Liver (tissue), 9 donors: ENCODE measurements around the gene MBD6. TPM values are rescaled to one million over a fixed set of nuclear protein-coding genes. Genes with fewer than 3 reads are reported as not detected.

Source experiments
- DNase-seq: peaks from one replicate; pipeline ENCODE4 v3.0.0-alpha.2; 2017; ENCODE audit warnings: low spot score
- H3K27ac ChIP-seq, 2 donors: one replicate each; pipeline ENCODE4 v1.7.0; 2013; ENCODE audit warnings: inconsistent platforms in 2 of 2, low read length in 2 of 2, control low read depth in 1 of 2, low read depth in 1 of 2, mild to moderate bottlenecking in 1 of 2
- H3K27me3 ChIP-seq, 4 donors: one replicate each; pipeline versions ENCODE4 v1.6.1 to v1.7.0; 2013; ENCODE audit warnings: low read length in 3 of 4, inconsistent platforms in 1 of 4, mild to moderate bottlenecking in 1 of 4, moderate library complexity in 1 of 4; ENCODE audit not compliant: control insufficient read depth in 4 of 4, insufficient read depth in 4 of 4
- H3K36me3 ChIP-seq, 4 donors: one replicate each; pipeline versions ENCODE4 v1.6.1 to v1.7.0; 2013; ENCODE audit warnings: low read length in 3 of 4, mild to moderate bottlenecking in 3 of 4, low read depth in 1 of 4, moderate library complexity in 1 of 4; ENCODE audit not compliant: control insufficient read depth in 4 of 4, insufficient read depth in 3 of 4
- H3K4me1 ChIP-seq, 4 donors: one replicate each; pipeline versions ENCODE4 v1.6.1 to v1.7.0; 2013; ENCODE audit warnings: low read length in 3 of 4, mild to moderate bottlenecking in 3 of 4, moderate library complexity in 1 of 4; ENCODE audit not compliant: control insufficient read depth in 4 of 4, insufficient read depth in 4 of 4
- H3K4me3 ChIP-seq, 3 donors: one replicate each; pipeline versions ENCODE4 v1.6.1 to v1.7.0; 2013; ENCODE audit warnings: low read length in 3 of 3, control low read depth in 1 of 3, low read depth in 1 of 3, mild to moderate bottlenecking in 1 of 3
- H3K9ac ChIP-seq, 2 donors: one replicate each; pipeline ENCODE4 v1.7.0; 2013; ENCODE audit warnings: low read length in 2 of 2, mild to moderate bottlenecking in 2 of 2, moderate library complexity in 2 of 2, control low read depth in 1 of 2, low read depth in 1 of 2
- H3K9me3 ChIP-seq, 4 donors: one replicate each; pipeline versions ENCODE4 v1.6.1 to v1.7.0; 2013; ENCODE audit warnings: low read length in 3 of 4; ENCODE audit not compliant: control insufficient read depth in 4 of 4
- CTCF ChIP-seq: fragments of 150-350 bp; IDR thresholded peaks from 2 replicates; pipeline ENCODE4 v1.5.1; 2017; ENCODE audit warnings: improper control_type of control experiment, low read depth, low read length; ENCODE audit not compliant: missing input control
- EGR1 ChIP-seq, 2 donors: IDR thresholded peaks; 2 replicates each; pipeline ENCODE4 v1.6.1; 2016 to 2018; ENCODE audit warnings: antibody characterized with exemption in 2 of 2, low read depth in 2 of 2
- FOXA1 ChIP-seq: IDR thresholded peaks from 2 replicates; pipeline ENCODE4 v1.6.1; 2016; ENCODE audit warnings: antibody characterized with exemption
- FOXA2 ChIP-seq: IDR thresholded peaks from 2 replicates; pipeline ENCODE4 v1.6.1; 2016; ENCODE audit warnings: antibody characterized with exemption
- GABPA ChIP-seq, 2 donors: IDR thresholded peaks in 1 of 2; conservative IDR thresholded peaks in 1 of 2; 2 replicates each; pipeline ENCODE4 v1.6.1; 2016; ENCODE audit warnings: antibody characterized with exemption in 2 of 2, mild to moderate bottlenecking in 1 of 2, moderate library complexity in 1 of 2
- HNF4A ChIP-seq, 2 donors: conservative IDR thresholded peaks; 2 replicates each; pipeline ENCODE4 v1.6.1; 2016; ENCODE audit warnings: antibody characterized with exemption in 2 of 2, mild to moderate bottlenecking in 2 of 2
- HNF4G ChIP-seq: IDR thresholded peaks from 2 replicates; pipeline ENCODE4 v1.6.1; 2016; ENCODE audit warnings: antibody characterized with exemption
- JUND ChIP-seq, 2 donors: IDR thresholded peaks; 2 replicates each; pipeline ENCODE4 v1.6.1; 2016; ENCODE audit warnings: antibody characterized with exemption in 2 of 2
- MAX ChIP-seq: IDR thresholded peaks from 2 replicates; pipeline ENCODE4 v1.6.1; 2016; ENCODE audit warnings: antibody characterized with exemption
- NR2F2 ChIP-seq: IDR thresholded peaks from 2 replicates; pipeline ENCODE4 v1.6.1; 2016; ENCODE audit warnings: antibody characterized with exemption
- RAD21 ChIP-seq, 2 donors: IDR thresholded peaks; 2 replicates each; pipeline ENCODE4 v1.6.1; 2016; ENCODE audit warnings: antibody characterized with exemption in 2 of 2, mild to moderate bottlenecking in 2 of 2
- REST ChIP-seq: IDR thresholded peaks from 2 replicates; pipeline ENCODE4 v1.6.1; 2016; ENCODE audit warnings: antibody characterized with exemption, mild to moderate bottlenecking
- RXRA ChIP-seq, 2 donors: IDR thresholded peaks; 2 replicates each; pipeline ENCODE4 v1.6.1; 2017 to 2018; ENCODE audit warnings: antibody characterized with exemption in 2 of 2, mild to moderate bottlenecking in 1 of 2
- SP1 ChIP-seq: IDR thresholded peaks from 2 replicates; pipeline ENCODE4 v1.6.1; 2018; ENCODE audit warnings: antibody characterized with exemption, mild to moderate bottlenecking
- TAF1 ChIP-seq: conservative IDR thresholded peaks from 2 replicates; pipeline ENCODE4 v1.6.1; 2016; ENCODE audit warnings: antibody characterized with exemption, mild to moderate bottlenecking
- YY1 ChIP-seq: IDR thresholded peaks from 2 replicates; pipeline ENCODE4 v1.6.1; 2016; ENCODE audit warnings: antibody characterized with exemption, mild to moderate bottlenecking
- ZBTB33 ChIP-seq: IDR thresholded peaks from 2 replicates; pipeline ENCODE4 v1.6.1; 2016; ENCODE audit warnings: antibody characterized with exemption
- WGBS: extraction: QIAGEN DNeasy Blood & Tissue Kit; methylation state at CpG from one replicate; pipeline ENCODE4 v1.1.7; 2013; 5-methylcytosine and 5-hydroxymethylcytosine counted together
- polyA plus RNA-seq, 2 donors: library from polyadenylated mRNA; stranded (reverse) in 1 of 2; unstranded in 1 of 2; fragments of 200-250 nt in 1 of 2; fragments of >200 nt in 1 of 2; fragmentation: Nextera tagmentation in 1 of 2; extraction: Ambion mirVana in 1 of 2; gene quantifications; one replicate each; pipeline versions ENCODE4 v1.2.1 to v1.2.3, GENCODE V29; 2013 to 2015
- total RNA-seq, 2 donors: library from RNA; depleted of rRNA; stranded (reverse); fragments of >200 nt; gene quantifications; one replicate each; pipeline ENCODE4 v1.2.3, GENCODE V29; 2014
- TF ChIP-seq, protein P1 (sequence below): IDR thresholded peaks from 2 replicates; pipeline ENCODE4 v1.6.1; 2016; ENCODE audit warnings: antibody characterized with exemption
- donor health status: healthy.
- donor health status: healthy.
- donor health status: healthy.
- donor health status: healthy.
- donor health status: healthy.

The MBD6 gene
- total and polyA plus RNA-seq, 4 donors = 9.9 to 20.2 (median 14.9) TPM

DNA sequence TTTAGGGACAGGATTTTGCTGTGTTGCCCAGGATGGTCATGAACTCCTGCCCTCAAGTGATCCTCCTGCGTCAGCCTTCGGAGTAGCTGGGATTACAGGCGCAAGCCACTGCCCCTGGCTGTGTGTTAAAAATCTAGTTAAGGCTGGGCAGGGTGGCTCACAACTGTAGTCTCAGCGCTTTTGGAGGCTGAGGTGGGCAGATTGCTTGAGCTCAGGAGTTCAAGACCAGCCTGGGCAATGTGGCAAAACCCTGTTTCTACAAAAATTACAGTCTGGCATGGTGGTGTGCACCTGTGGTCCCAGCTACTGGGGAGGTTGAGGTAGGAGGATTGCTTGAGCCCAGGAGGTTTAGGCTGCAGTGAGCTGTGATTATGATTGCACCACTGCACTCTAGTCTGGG is 11.5 kb upstream of the MBD6 start (continued):
- TF ChIP-seq REST (no peak), MAX (no peak), JUND (IDR thresholded peaks at IDR 0.05) (no peak), RAD21 (IDR thresholded peaks at IDR 0.05) (no peak)

DNA sequence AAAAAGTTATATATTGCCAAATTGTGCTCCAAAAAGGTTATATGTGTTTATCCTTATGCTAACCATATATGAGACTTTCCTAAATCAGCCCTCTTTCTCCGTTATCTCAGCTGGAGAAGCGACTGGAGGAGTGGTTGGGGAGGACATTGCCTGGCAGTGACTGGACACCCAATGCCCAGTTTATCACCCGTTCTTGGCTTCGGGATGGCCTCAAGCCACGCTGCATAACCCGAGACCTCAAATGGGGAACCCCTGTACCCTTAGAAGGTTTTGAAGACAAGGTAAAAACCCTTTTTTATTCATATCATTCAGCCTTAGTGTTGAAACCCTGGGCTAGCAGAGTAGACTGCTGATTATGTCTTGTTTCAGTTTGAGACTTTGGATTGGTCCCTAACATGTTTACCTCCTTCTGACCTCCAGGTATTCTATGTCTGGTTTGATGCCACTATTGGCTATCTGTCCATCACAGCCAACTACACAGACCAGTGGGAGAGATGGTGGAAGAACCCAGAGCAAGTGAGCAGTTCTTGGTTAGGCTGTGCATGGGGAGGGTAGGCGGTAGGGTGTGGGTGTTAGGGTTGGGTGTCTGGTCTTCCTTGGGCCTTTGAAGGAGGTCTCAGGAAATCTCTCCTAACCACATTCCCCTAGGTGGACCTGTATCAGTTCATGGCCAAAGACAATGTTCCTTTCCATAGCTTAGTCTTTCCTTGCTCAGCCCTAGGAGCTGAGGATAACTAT is 10.9 kb upstream of the MBD6 start:
- 96% methylated on average over 7 of the region's 7 CpGs for WGBS
- H3K9ac ChIP-seq = no peak overlapping the region
- peaks cover 6 to 52% (median 41%) of the 10 kb centered on the region in 4 donors for H3K36me3 ChIP-seq
- H3K4me3 ChIP-seq = no peak overlapping the region
- H3K27me3 ChIP-seq = no peaks in the 10 kb centered on the region
- no peaks in the 10 kb centered on the region for H3K9me3 ChIP-seq
- H3K4me1 ChIP-seq = no peaks in the 10 kb centered on the region
- no peak overlapping the region for H3K27ac ChIP-seq
- DNase-seq = no peak
- TF ChIP-seq HNF4A (conservative IDR thresholded peaks at IDR 0.05) (no peak), TAF1 (no peak), CTCF (no peak), EGR1 (IDR thresholded peaks at IDR 0.05; ENCODE audit: low read depth in 2 of 2) (no peak)

DNA sequence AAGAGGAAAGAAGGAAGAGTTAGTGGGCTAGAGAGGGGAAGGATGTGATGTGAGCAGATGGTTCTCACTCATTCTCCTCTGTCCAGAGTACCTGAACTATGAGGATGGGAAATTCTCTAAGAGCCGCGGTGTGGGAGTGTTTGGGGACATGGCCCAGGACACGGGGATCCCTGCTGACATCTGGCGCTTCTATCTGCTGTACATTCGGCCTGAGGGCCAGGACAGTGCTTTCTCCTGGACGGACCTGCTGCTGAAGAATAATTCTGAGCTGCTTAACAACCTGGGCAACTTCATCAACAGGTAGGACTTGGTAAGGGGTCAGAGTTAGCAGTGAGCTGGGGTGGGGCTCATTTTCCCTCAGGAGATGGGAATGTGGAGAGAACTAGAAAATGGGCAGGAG is 10.0 kb upstream of the MBD6 start:
- DNase-seq = no peak
- no peak overlapping the region for H3K27ac ChIP-seq
- no peak overlapping the region for H3K4me3 ChIP-seq
- no peaks in the 10 kb centered on the region for H3K9me3 ChIP-seq
- peaks cover 0 to 4% (median 0%) of the 10 kb centered on the region in 4 donors for H3K4me1 ChIP-seq
- no peaks in the 10 kb centered on the region for H3K27me3 ChIP-seq
- H3K36me3 ChIP-seq = peaks cover 7 to 60% (median 49%) of the 10 kb centered on the region in 4 donors
- H3K9ac ChIP-seq = no peak overlapping the region
- WGBS = 92% methylated on average over 6 of the region's 6 CpGs
- TF ChIP-seq MAX (no peak), FOXA2 (no peak), ZBTB33 (no peak), JUND (IDR thresholded peaks at IDR 0.05) (no peak), NR2F2 (no peak), YY1 (no peak), GABPA (IDR thresholded peaks at IDR 0.05 in 1 of 2, conservative IDR thresholded peaks at IDR 0.05 in 1 of 2) (no peak), RXRA (IDR thresholded peaks at IDR 0.05) (no peak), HNF4A (conservative IDR thresholded peaks at IDR 0.05) (no peak), FOXA1 (no peak), EGR1 (IDR thresholded peaks at IDR 0.05; ENCODE audit: low read depth in 2 of 2) (no peak), HNF4G (no peak), CTCF (no peak), SP1 (no peak)
- TF ChIP-seq, protein P1, sequence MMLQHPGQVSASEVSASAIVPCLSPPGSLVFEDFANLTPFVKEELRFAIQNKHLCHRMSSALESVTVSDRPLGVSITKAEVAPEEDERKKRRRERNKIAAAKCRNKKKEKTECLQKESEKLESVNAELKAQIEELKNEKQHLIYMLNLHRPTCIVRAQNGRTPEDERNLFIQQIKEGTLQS = no peak
